Activated CD8-positive, alpha-beta memory T cell treated with anti-CD3 and anti-CD28 coated beads for 1 hour (primary cell): ENCODE measurements around the gene FSTL1.

Source experiments
- DNase-seq, 2 donors: peaks; one replicate each; pipeline ENCODE4 v3.0.0-alpha.2; 2020; ENCODE audit warnings: low read depth in 1 of 2; ENCODE audit errors: extremely low read depth in 1 of 2

Gene FSTL1

DNA sequence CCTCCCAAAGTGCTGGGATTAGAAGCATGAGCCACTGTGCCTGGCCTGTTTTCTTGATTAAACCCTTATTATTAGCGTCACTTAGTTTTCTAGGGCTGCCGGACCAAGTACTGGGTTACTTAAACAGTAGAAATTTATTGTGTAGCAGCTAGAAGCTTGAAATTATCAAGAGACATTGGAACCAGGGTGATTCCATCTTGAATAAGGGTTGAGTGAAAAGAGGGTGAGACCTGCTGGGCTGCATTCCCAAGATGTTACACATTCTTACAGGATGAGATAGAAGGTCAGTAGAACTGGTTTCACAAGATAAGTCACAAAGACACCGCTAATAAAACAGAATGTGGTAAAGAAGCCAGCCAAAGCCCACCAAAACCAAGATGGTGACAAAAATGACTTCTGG, 18.6 kb upstream of the FSTL1 start:
- no peak for DNase-seq

DNA sequence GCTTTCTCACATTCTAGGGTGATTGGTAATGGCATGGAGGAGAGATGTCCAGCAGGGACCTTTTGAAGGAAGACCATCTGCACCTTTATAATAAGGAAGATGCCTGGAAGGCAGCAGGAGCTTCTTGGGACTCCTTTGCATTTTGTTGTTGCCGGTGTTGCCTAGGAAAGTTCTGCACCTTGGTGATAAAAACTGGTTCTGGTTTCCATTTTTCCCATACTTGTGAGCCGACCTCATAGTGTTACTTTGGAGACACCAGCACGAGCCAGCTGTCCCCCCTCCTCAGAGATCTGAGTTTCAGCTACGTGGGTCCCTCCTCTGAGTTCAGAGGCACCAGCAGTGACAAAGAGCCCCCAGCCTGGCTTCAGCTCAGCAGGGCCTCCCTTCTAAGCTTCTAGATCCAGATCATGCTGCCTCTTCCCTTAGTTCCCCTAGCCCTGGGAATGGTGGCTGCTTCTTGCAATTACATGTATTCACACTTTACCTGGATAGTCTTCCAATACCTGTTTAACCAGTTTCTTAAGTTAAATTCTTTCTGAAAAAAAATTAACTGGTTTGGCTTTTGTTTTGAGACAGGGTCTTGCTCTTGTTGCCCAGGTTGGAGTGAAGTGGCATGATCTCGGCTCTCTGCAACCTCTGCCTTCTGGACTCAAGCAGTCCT, 18.0 kb upstream of the FSTL1 start:
- DNase-seq, result no peak

- no peak for DNase-seq
Observed at GRCh38 chr3:120462409-120462959, 11.7 kb upstream of the FSTL1 start.

DNA sequence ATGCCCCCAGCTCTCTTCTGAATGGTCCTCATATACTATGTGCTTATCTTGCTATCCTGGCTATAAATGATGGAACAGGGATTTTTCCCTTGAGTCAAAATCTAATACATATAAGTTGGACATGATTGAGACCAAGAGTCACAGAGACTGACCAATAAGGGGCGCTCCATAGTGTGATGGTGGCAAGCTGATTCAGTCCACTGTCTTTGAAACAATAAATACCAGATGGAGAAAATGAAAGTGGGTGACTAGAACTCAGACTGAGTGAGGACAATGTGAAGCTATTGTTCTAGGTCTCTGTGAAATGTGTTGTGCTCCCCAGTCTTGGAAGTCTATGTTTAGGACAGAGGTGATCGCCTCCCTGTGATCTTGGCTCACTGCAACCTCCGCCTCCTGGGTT, 10.6 kb upstream of the FSTL1 start:
- DNase-seq, result no peak

GRCh38 chr3:120460862-120461261, 10.1 kb upstream of the FSTL1 start:
- DNase-seq, result no peak

GRCh38 chr3:120460181-120460790, 9.5 kb upstream of the FSTL1 start:
- no peak for DNase-seq

DNA sequence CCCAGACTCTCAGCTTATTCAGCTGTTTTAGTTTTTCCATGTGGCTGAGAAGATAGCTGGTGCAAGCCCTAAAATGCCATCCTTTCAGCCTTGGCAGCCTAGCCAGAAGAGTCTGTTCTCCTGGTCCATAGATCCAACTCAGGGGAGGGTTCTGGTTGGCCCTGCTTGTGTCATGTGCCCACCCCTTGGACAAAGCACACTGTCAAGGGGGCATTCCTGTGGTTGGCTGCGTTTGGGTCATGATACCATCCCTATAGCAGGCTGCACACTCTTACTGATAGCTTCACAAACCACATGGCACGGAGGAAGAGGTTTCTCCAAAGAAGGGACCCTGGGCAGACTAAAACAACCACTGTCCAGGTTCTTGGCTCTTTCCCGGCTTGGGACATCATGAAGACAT, 8.4 kb upstream of the FSTL1 start:
- DNase-seq, result no peak

DNA sequence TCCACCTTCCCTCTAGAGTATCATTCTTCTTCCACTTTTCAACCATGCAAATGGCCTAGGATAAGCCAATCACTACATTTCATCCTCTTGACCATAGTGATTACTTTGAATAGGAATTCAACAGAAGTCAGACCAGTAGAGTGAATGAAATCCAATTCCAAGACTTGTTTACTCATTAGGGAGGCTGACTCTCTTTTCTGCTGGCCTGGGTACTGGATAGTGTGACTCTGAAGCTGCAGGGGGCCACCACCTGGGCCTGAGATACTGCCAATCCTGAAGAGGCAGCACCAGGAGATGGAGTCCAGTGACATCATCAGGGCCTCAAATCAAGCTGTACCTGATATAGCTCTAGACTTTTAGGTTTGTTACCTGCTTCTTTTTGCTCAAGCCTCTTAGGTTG, 7.0 kb upstream of the FSTL1 start:
- DNase-seq, result no peak

GRCh38 chr3:120454076-120454689, 3.4 kb upstream of the FSTL1 start:
- DNase-seq, result no peak

DNA sequence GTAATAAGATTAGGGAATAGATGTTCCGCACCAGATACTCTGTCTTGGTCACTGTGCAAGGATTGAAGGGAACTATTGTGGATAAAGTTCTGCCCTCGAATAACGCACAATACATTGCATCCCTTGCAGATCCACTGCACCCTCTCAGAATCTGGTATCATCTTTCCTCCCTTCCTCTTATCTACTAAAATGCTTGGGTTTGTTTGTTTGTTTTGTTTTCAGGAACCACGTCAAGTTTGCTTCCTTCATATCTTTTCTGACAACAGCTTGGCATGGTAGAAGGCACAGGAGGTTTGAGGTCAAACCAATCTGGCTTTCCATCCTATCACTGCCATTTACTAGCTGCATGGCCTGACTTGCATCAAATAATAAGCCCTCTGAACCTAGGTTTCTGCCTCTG, 2.0 kb upstream of the FSTL1 start:
- DNase-seq, result no peak

DNA sequence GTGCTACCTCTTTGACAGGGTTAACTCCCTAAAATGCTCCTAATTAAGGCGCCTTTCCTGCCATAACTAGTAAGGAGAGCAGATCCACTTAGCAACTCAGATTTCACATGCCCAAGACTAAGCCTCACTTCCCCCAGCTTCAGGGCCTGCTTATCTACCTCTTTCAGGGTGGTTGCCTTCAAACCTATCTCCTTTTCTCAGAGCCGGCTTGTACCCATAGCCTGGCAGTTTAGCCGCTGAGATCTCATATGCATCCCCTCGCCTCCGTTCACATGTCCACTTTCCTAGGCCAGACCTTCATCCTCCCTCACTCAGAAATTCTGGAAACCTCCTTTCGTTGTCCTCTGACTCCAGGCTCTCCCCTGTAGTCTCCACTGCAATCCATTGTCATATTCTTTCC, 1.0 kb upstream of the FSTL1 start:
- DNase-seq, result no peak

- DNase-seq, result no peak
Observed at GRCh38 chr3:120451272-120451761, 525 bp upstream of the FSTL1 start.

- no peak for DNase-seq
Observed at GRCh38 chr3:120449701-120450599, 842 bp downstream of the FSTL1 start.

DNA sequence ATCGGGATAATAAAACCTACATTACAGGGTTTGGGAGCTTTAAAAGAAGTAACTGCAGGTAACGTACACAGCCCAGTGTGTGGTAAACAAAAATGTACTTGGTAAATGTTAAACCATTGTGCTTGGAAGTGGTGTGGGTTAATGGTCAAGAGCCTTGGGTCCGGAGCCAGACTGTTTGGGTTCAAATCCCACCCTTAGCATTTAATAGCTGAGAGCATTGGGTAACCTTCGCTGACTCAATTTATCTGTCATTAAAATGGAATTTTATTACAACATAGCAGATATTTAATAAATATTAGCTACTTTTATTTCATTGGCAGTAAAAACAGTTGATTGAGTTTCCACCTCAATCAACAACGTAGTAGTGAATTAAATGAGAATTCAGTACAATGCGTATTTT, 1.5 kb downstream of the FSTL1 start:
- no peak for DNase-seq

- no peak for DNase-seq
Observed at GRCh38 chr3:120448756-120449155, 2.0 kb downstream of the FSTL1 start.

DNA sequence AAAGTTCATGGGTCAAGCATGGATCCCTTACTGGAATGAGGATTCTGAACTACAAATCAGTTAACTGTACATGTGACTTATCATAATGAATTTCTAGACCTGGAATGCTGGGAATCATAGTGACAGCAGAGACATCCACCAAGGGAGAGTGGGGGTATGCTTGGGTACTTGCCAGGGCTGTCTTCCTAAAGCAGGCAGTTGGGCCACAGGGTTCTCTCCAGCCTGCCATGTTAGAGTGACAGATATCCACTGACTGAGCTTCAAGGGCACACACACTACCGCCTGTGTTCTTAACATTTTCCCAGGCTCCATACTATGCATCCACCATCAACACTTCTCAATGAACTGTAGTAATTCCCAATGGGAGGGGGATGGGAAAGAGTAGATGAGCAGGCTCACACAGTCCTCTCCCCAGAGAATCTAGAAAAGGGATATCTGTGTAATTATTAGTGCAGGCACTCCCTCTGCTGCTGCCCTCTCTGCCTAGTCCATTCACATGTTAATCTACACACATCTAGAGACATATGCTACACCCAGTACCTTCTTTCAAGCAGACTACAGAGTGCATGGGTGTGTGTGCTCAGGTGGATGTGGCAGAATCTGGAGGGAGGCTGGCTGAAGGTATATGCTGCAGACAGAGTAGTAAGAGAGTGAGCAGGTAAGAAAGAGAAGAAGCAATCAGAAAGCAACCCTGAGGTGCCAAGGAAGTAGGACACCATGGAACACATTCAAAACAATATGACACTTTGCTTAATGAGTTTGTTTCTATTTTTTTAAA, 3.7 kb downstream of the FSTL1 start:
- DNase-seq, result no peak

- DNase-seq, result no peak
Observed at GRCh38 chr3:120445654-120446053, 5.1 kb downstream of the FSTL1 start.

DNA sequence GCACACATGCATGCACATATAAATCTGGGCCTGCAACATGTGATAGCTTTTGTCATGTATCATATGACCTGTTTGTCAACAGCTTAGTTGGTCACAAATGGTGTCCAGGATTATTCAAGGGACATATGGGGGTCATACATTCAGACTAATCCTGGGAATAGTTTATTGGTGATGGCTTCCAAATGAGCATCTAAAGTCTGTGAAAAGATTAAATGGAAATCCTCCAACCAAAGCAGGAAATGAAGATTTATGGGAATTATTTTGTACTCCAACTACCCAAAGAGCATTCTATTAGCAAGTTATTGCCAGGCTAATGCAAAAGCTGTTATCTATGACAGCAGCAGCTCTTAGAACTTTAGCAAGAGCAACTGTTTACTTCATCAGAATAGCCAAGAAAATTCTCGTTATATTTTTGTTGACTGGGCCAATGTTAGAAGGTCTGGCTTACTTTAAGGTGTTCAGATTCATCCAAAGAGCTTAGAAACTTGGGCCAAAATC, 7.1 kb downstream of the FSTL1 start:
- DNase-seq, result no peak

GRCh38 chr3:120442975-120443517, 7.7 kb downstream of the FSTL1 start:
- DNase-seq, result no peak

DNA sequence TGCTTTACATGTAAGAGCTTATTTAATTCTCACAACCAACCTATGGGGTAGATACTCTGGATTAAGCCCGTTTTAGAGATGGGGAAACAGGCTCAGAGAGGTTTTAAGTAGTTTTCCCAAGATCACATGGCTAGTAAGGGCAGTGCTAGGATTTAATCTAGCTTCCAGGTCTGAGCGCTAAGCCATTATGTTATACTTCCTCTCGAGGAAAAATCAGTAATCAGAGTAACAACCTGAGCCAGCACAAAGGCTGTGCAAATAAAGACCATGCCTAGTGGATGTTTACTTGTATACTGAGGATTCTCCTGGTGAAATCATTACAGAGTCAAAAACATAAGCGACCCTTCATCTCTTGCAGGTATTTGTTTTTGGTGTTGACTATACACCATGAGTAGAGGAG, 9.0 kb downstream of the FSTL1 start:
- DNase-seq, result no peak
